ENCODE data around the gene CELSR1. TPM values are rescaled to one million over a fixed set of nuclear protein-coding genes. Genes with fewer than 3 reads are reported as not detected.

Gene CELSR1
- total and polyA plus RNA-seq, 2 of the 13 experiments (the other 11 are each of a cell fraction or from before 2014, with no cell fraction given), result 0.78 to 1.8 TPM

DNA sequence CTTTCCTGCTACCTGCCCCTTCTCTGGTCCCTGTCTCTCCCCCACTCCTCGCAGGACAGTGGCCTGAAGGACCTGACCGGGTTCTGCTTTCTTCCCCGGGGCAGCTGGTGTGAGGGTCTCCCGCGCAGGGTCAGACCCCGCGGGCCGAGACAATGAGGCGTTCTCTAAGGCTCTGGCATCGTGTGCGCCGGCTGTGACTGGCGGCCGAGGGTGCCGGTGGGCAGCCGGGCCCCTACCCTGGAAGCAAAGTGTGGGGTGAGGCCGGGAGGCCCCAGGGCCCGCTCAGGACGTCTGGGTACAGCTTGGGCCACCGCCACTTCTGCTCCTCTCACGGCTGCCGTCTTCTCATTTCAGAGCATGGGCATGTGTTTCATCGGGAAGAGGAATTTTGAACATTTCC lies 185.7 kb downstream of the CELSR1 start:
- Histone ChIP-seq H3K27me3 (ENCODE audit: control insufficient read depth in 1 of 2, insufficient read depth in 2 of 2, low read length in 2 of 2) (no peaks in the 10 kb centered on the region), H3K9me3 (ENCODE audit: low read length) (no peaks in the 10 kb centered on the region), H2AFZ (ENCODE audit: low read length) (no peak overlapping the region), H3K9ac (ENCODE audit: insufficient read depth, low read depth, low read length) (no peak overlapping the region), H3K79me2 (ENCODE audit: insufficient read depth, low read length) (no peaks in the 10 kb centered on the region), H3K4me3 (replicated peaks in 1 of 3; ENCODE audit: insufficient read depth in 1 of 3, low read depth in 2 of 3, low read length in 3 of 3) (no peak overlapping the region), H3K27ac (ENCODE audit: extremely low read length, insufficient read depth, low read length) (no peak overlapping the region), H3K4me2 (ENCODE audit: low read depth, low read length) (no peak overlapping the region), H4K20me1 (ENCODE audit: insufficient read depth, low read length) (no peaks in the 10 kb centered on the region), H3K4me1 (ENCODE audit: insufficient read depth, low read length) (no peaks in the 10 kb centered on the region), H3K36me3 (replicated peaks in 1 of 2; ENCODE audit: control insufficient read depth in 1 of 2, insufficient read depth in 2 of 2, low read length in 2 of 2) (peaks cover 57 to 94% of the 10 kb centered on the region in 2 experiments)
- WGBS (ENCODE audit: low lambda C conversion rate), result 94% methylated on average over 20 of the region's 23 CpGs
- in situ Hi-C loops (cut with HindIII; ENCODE audit: extremely low pct_ligation_motif_present, low pct_unique_long_range_greater_than_20kb) (no loop called here), intact Hi-C loops (cut with micrococcal nuclease; ENCODE audit: unreplicated experiment) (no loop called here)
- ChIA-PET CTCF (ENCODE audit: low intra/inter-chr PET ratio, low total read pairs) (no interaction called here), POLR2A (no interaction called here)
- no peak for ATAC-seq
- no peak for DNase-seq (ENCODE audit: low spot score)
- no TSS peak for BruUV-seq (replicated peaks)
- no peak for FAIRE-seq
- TF ChIP-seq, protein P1, sequence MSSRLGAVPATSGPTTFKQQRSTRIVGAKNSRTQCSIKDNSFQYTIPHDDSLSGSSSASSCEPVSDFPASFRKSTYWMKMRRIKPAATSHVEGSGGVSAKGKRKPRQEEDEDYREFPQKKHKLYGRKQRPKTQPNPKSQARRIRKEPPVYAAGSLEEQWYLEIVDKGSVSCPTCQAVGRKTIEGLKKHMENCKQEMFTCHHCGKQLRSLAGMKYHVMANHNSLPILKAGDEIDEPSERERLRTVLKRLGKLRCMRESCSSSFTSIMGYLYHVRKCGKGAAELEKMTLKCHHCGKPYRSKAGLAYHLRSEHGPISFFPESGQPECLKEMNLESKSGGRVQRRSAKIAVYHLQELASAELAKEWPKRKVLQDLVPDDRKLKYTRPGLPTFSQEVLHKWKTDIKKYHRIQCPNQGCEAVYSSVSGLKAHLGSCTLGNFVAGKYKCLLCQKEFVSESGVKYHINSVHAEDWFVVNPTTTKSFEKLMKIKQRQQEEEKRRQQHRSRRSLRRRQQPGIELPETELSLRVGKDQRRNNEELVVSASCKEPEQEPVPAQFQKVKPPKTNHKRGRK (CRISPR knock-in tag; IDR thresholded peaks at IDR 0.05), result no peak
- TF ChIP-seq MYPOP (CRISPR knock-in tag; IDR thresholded peaks at IDR 0.05), result no peak
- TF ChIP-seq YEATS2 (CRISPR knock-in tag; IDR thresholded peaks at IDR 0.05; ENCODE audit: borderline replicate concordance), result no peak
- TF ChIP-seq AGO2 (optimal IDR thresholded peaks at IDR 0.05; ENCODE audit: low read depth, low read length), result peak; percentile 42
- TF ChIP-seq ZBTB49 (CRISPR knock-in tag; IDR thresholded peaks at IDR 0.05; ENCODE audit: borderline replicate concordance), result no peak
- TF ChIP-seq KIAA2018 (CRISPR knock-in tag; IDR thresholded peaks at IDR 0.05; ENCODE audit: borderline replicate concordance), result no peak
- no peak for TF ChIP-seq SETDB1 (CRISPR knock-in tag; IDR thresholded peaks at IDR 0.05; ENCODE audit: borderline replicate concordance)
- TF ChIP-seq FLYWCH1 (CRISPR knock-in tag; IDR thresholded peaks at IDR 0.05), result no peak
- TF ChIP-seq ZNF772 (CRISPR knock-in tag; IDR thresholded peaks at IDR 0.05), result no peak
- no peak for TF ChIP-seq SAFB2 (CRISPR knock-in tag; IDR thresholded peaks at IDR 0.05; ENCODE audit: borderline replicate concordance, low read depth)
